WTC11 (cell line): Measurements from ENCODE around the gene PCK2.

Source experiments
- ATF3 ChIP-seq: sonication (generic); formaldehyde crosslinking; conservative IDR thresholded peaks from 2 replicates; pipeline ENCODE4 v1.8.1; 2022; ENCODE audit warnings: mild to moderate bottlenecking, missing genetic modification reagents
- CREB1 ChIP-seq: sonication (generic); formaldehyde crosslinking; IDR thresholded peaks from 2 replicates; pipeline ENCODE4 v1.8.0; 2023; ENCODE audit warnings: mild to moderate bottlenecking, missing genetic modification reagents
- CTCF ChIP-seq: fragments of 200-600 bp; IDR thresholded peaks from 2 replicates; pipeline ENCODE4 v1.8.0; 2022; ENCODE audit warnings: antibody characterized with exemption
- E2F1 ChIP-seq: sonication (generic); formaldehyde crosslinking; IDR thresholded peaks from 2 replicates; pipeline ENCODE4 v1.8.0; 2022; ENCODE audit warnings: mild to moderate bottlenecking, missing genetic modification reagents
- JUN ChIP-seq: sonication (generic); formaldehyde crosslinking; IDR thresholded peaks from 2 replicates; pipeline ENCODE4 v1.8.0; 2023; ENCODE audit warnings: mild to moderate bottlenecking, missing genetic modification reagents
- MAX ChIP-seq: sonication (generic); formaldehyde crosslinking; IDR thresholded peaks from 2 replicates; pipeline ENCODE4 v1.8.0; 2022; ENCODE audit warnings: mild to moderate bottlenecking, missing genetic modification reagents
- STAT6 ChIP-seq: sonication (generic); formaldehyde crosslinking; conservative IDR thresholded peaks from 2 replicates; pipeline ENCODE4 v1.8.1; 2023; ENCODE audit warnings: mild to moderate bottlenecking, low read depth, missing genetic modification reagents, moderate library complexity
- TCF7 ChIP-seq: sonication (generic); formaldehyde crosslinking; IDR thresholded peaks from 2 replicates; pipeline ENCODE4 v1.8.0; 2022; ENCODE audit warnings: mild to moderate bottlenecking, low read depth, missing genetic modification reagents, moderate library complexity
- ZNF232 ChIP-seq: sonication (generic); formaldehyde crosslinking; IDR thresholded peaks from 2 replicates; pipeline ENCODE4 v1.8.0; 2022; ENCODE audit warnings: mild to moderate bottlenecking, missing genetic modification reagents
- ZNF281 ChIP-seq: sonication (generic); formaldehyde crosslinking; IDR thresholded peaks from 2 replicates; pipeline ENCODE4 v1.8.0; 2023; ENCODE audit warnings: mild to moderate bottlenecking, missing genetic modification reagents
- ZNF416 ChIP-seq: fragments of 250-450 bp; sonication (Bioruptor Pico); IDR thresholded peaks from 2 replicates; pipeline ENCODE4 v1.9.0; 2021; ENCODE audit warnings: mild to moderate bottlenecking, inconsistent platforms
- ZNF512 ChIP-seq: sonication (generic); formaldehyde crosslinking; IDR thresholded peaks from 2 replicates; pipeline ENCODE4 v1.8.1; 2022; ENCODE audit warnings: missing genetic modification reagents, borderline replicate concordance

- TF ChIP-seq E2F1 (no peak), CTCF (no peak), CREB1 (no peak), TCF7 (CRISPR knock-in tag) (no peak), JUN (CRISPR knock-in tag) (no peak), ATF3 (CRISPR knock-in tag) (no peak), MAX (CRISPR knock-in tag) (no peak), ZNF416 (CRISPR knock-in tag) (no peak), ZNF232 (CRISPR knock-in tag) (no peak), ZNF281 (CRISPR knock-in tag) (no peak), ZNF512 (CRISPR knock-in tag) (no peak), STAT6 (CRISPR knock-in tag) (no peak)
These were observed 38.1 kb downstream of the PCK2 start for GRCh38 chr14:24132061-24132685.
